Osteocyte (in vitro differentiated cells): Measurements from ENCODE around the gene DISC1. TPM values are rescaled to one million over a fixed set of nuclear protein-coding genes. Genes with fewer than 3 reads are reported as not detected.
"Not testable (repeated sequence)": the region's sequence is repeated elsewhere in the genome, so short reads cannot be mapped to it uniquely, and the experiment has no call there.

Experiments
- DNase-seq: peaks from one replicate; pipeline ENCODE4 v3.0.0; 2021; ENCODE audit warnings: mixed read lengths; ENCODE audit not compliant: unreplicated experiment; ENCODE audit errors: extremely low spot score
- H3K27ac Mint-ChIP-seq: one replicate; pipeline ENCODE4 v1.8.0; 2021; ENCODE audit warnings: mild to moderate bottlenecking, mixed read lengths; ENCODE audit not compliant: unreplicated experiment
- H3K27me3 Mint-ChIP-seq: one replicate; pipeline ENCODE4 v1.8.0; 2021; ENCODE audit warnings: mixed read lengths; ENCODE audit not compliant: unreplicated experiment
- H3K36me3 Mint-ChIP-seq: one replicate; pipeline ENCODE4 v1.8.0; 2021; ENCODE audit warnings: mixed read lengths; ENCODE audit not compliant: unreplicated experiment
- H3K4me1 Mint-ChIP-seq: one replicate; pipeline ENCODE4 v1.8.0; 2021; ENCODE audit warnings: mixed read lengths; ENCODE audit not compliant: unreplicated experiment
- H3K4me3 Mint-ChIP-seq: one replicate; pipeline ENCODE4 v1.8.0; 2021; ENCODE audit warnings: mild to moderate bottlenecking, moderate library complexity, mixed read lengths; ENCODE audit not compliant: unreplicated experiment
- H3K9me3 Mint-ChIP-seq: one replicate; pipeline ENCODE4 v1.8.0; 2021; ENCODE audit warnings: mixed read lengths; ENCODE audit not compliant: unreplicated experiment
- total RNA-seq: library from RNA; stranded (reverse); gene quantifications from 2 replicates; pipeline ENCODE4 v1.2.1, GENCODE V29; 2021
- TF ChIP-seq, protein P1 (sequence below): fragments of 200-600 bp; sonication (generic); IDR thresholded peaks from 2 replicates; pipeline ENCODE4 v1.5.0; 2021; ENCODE audit warnings: antibody characterized with exemption, mild to moderate bottlenecking, moderate library complexity

The DISC1 gene
- total RNA-seq, 1 donor from 2014 or later: 15.6 TPM

DNA sequence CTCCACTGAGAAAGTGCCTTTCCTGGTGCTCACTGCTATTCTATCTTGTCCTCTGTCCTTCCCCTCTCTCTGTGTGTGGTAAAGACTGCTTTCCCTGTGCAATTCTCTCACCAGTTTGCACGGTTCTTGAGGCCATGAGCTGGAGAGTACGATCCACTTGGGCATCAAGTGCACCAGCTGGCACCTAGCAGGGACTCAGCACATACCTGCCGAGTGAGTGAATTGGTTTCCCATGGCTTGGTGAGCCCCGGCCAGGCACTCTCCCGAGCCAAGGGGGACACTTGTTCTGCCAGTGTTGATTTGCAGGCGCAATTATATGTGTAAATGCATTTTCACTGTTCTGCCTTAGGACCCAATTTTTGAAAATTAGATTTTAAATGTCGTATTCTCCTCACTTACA lies 313.5 kb downstream of the DISC1 start:
- Mint-ChIP-seq H3K4me3 (no peak overlapping the region), H3K4me1 (peaks cover 23% of the 10 kb centered on the region), H3K36me3 (peaks cover 2% of the 10 kb centered on the region), H3K27me3 (no peaks in the 10 kb centered on the region), H3K9me3 (no peaks in the 10 kb centered on the region), H3K27ac (no peak overlapping the region)
- TF ChIP-seq, protein P1, sequence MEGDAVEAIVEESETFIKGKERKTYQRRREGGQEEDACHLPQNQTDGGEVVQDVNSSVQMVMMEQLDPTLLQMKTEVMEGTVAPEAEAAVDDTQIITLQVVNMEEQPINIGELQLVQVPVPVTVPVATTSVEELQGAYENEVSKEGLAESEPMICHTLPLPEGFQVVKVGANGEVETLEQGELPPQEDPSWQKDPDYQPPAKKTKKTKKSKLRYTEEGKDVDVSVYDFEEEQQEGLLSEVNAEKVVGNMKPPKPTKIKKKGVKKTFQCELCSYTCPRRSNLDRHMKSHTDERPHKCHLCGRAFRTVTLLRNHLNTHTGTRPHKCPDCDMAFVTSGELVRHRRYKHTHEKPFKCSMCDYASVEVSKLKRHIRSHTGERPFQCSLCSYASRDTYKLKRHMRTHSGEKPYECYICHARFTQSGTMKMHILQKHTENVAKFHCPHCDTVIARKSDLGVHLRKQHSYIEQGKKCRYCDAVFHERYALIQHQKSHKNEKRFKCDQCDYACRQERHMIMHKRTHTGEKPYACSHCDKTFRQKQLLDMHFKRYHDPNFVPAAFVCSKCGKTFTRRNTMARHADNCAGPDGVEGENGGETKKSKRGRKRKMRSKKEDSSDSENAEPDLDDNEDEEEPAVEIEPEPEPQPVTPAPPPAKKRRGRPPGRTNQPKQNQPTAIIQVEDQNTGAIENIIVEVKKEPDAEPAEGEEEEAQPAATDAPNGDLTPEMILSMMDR: no peak
- no peak for DNase-seq

DNA sequence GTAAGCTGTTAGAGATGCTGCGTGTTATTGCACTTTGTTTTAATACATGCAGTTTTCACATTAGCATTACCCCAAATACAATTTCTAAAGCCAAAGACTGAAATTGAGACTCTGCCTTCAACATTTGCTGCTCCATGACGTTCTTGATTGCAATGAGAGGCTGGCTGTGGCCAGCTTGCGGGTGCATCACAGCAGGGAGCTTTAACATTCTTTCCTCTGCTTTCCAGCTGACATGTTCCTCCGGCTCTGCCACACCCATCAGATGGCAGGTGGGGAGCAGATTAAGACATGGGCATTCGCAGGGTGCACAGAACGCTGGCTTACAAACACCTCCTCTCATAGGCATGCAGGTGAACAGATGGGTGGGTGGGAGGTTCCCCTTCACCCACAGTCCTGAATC lies 314.1 kb downstream of the DISC1 start:
- no peak for DNase-seq
- Mint-ChIP-seq H3K4me3 (no peak overlapping the region), H3K27me3 (no peaks in the 10 kb centered on the region), H3K36me3 (peaks cover 8% of the 10 kb centered on the region), H3K9me3 (no peaks in the 10 kb centered on the region), H3K4me1 (peaks cover 23% of the 10 kb centered on the region), H3K27ac (no peak overlapping the region)
- TF ChIP-seq, protein P1: no peak

DNA sequence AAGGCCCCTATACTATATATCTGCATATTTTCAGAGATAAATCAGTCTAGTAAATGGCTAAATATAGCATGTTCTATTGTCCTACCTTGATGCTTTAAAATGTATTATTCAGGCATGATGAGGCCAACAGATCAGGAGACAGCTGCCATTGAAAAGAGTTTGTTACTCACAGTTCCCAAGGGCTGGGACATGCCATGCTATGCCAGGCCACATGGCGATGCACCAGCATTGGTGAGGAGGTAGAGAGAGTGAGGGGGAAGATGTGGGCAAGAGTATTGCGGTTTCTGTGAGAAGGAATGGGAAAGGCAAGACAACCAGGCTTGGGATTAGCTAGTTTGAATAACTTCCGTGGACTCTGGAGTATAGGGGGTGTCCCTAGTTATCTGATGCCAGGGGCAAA lies 316.5 kb downstream of the DISC1 start:
- no peaks in the 10 kb centered on the region for H3K27me3 Mint-ChIP-seq

DNA sequence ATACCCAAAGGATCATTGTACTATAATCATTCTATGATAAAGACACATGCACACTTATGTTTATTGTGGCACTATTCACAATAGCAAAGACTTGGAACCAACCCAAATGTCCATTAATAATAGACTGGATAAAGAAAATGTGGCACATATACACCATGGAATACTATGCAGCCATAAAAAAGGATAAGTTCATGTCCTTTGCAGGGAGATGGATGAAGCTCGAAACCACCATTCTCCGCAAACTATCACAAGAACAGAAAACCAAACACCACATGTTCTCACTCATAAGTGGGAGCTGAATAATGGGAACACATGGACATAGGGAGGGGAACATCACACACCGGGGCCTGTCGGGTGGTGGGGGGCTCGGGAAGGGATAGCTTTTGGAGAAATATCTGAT lies 321.5 kb downstream of the DISC1 start:
- DNase-seq, H3K27me3 Mint-ChIP-seq, H3K9me3 Mint-ChIP-seq, H3K36me3 Mint-ChIP-seq, H3K4me1 Mint-ChIP-seq, H3K4me3 Mint-ChIP-seq, H3K27ac Mint-ChIP-seq: not testable (repeated sequence)

More for the DNA sequence above, 316.5 kb downstream of the DISC1 start:
- H3K4me1 Mint-ChIP-seq: peaks cover 13% of the 10 kb centered on the region
- TF ChIP-seq, protein P1: no peak
- H3K36me3 Mint-ChIP-seq: peaks cover 9% of the 10 kb centered on the region
- DNase-seq: no peak
- peaks cover 4% of the 10 kb centered on the region for H3K9me3 Mint-ChIP-seq
- H3K4me3 Mint-ChIP-seq: no peak overlapping the region
- H3K27ac Mint-ChIP-seq: no peak overlapping the region

DNA sequence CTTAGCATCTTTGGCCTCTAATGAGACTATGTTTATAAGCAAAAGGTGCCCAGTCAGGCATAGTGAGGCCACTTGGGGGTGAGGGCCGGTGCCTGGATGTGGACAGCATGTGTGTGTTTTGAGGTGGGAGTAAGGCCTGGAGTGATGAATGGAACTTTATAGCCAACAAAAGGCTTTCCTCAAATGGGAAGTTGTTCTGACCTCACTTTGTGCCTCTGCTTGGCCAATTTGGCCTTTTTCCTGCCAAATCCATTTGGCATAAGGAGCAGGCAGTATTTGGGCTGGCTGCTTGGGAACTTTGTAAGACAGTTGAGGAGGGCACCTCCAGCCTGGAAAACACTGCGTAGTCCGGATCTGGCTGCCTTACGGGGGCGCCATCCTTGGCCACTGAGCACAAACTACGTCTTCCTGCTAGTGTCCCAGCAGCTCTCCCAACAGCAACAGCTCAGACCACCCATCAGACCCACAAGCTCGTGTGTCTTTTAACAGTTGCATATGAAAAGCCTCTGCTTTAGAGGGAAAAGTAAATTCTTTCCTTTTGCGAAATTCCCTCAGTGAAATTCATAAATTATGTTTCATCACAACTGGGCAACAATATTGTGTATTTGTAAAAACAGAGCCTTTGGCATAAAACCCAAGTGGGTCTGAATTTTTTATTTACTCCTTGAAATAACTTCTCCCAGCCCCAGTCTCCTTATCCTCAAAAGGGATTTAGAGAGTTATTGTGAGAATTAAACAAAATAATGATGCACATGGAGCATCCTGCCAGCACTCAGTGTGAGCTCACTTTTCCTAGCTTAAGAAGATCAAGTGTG lies 322.9 kb downstream of the DISC1 start:
- peaks cover 9% of the 10 kb centered on the region for H3K36me3 Mint-ChIP-seq
- TF ChIP-seq, protein P1: no peak
- H3K9me3 Mint-ChIP-seq: peaks cover 4% of the 10 kb centered on the region
- DNase-seq: no peak
- H3K4me1 Mint-ChIP-seq: peaks cover 7% of the 10 kb centered on the region
- no peaks in the 10 kb centered on the region for H3K27me3 Mint-ChIP-seq
- H3K27ac Mint-ChIP-seq: no peak overlapping the region
- H3K4me3 Mint-ChIP-seq: no peak overlapping the region
